Testis (tissue), 2 donors: ENCODE results near the gene LSG1.

Experiments used
- CTCF ChIP-seq, 3 experiments: fragments of 450-650 bp in 2 of 3; fragments of 200-600 bp in 1 of 3; sonication (generic) in 1 of 3; IDR thresholded peaks; one replicate each; pipeline ENCODE4 v1.5.1; 2016 to 2019; ENCODE audit warnings: antibody characterized with exemption in 3 of 3, mild to moderate bottlenecking in 2 of 3, moderate library complexity in 1 of 3
- POLR2A ChIP-seq: fragments of 450-650 bp; IDR thresholded peaks from one replicate; pipeline ENCODE4 v1.6.1; 2017; ENCODE audit warnings: antibody characterized with exemption, mild to moderate bottlenecking, moderate library complexity

- TF ChIP-seq CTCF (IDR thresholded peaks at IDR 0.05) (no peak), POLR2A (no peak)
Observed at GRCh38 chr3:194647747-194648146, 24.2 kb downstream of the LSG1 start.
